ENCODE measurements around the gene WDR91.
A peak's percentile ranks its signal among the peaks of the same experiment; 100 is the strongest.
"Not testable (repeated sequence)": the region's sequence is repeated elsewhere in the genome, so short reads cannot be mapped to it uniquely, and the experiment has no call there.

WDR91 gene

DNA sequence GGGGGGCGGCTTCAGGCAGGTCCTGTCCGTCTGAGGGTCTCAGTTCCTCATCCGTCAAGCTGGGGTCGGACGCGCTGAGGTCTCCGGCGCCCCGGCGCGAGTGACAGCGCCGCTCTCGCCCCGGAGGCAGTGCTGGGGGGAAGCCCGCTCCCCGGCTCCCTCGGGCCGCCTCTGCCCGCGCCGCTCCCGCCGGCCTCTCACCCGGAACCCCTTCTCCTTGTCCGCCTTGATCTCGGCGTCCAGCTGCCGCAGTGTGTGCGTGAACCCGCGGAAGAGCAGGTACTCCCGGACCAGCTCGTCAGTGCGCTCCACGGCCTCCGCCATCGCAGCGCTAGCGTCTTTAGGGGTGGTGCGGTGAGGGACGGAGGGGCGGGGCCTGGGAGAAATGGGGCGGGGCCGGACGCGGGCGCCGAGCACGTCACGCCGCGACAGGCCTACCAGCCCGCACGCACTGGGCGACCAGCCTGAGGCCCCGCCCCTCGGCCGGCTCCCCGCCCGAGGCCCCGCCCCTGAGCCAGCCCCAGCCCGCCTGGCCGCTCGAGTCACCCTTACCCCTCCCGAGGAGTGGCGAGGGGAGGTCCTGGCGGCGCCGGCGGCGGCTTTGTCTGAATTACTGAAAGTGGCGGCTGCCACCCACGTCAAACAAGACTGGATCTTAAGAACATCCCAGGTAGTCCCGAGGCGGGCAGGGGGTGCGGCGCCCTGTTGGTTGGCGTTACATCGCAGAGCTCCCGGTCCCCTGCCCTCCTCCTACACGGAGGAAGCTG is at the start of gene WDR91:
Gene WDR91, minus strand, starts transcription at position 348 of the 767 bp plus-strand sequence. Its CDS starts 24 bp downstream, at position 324.
- DNase-seq, result peak; percentile 88 to 96 (median 95)

DNA sequence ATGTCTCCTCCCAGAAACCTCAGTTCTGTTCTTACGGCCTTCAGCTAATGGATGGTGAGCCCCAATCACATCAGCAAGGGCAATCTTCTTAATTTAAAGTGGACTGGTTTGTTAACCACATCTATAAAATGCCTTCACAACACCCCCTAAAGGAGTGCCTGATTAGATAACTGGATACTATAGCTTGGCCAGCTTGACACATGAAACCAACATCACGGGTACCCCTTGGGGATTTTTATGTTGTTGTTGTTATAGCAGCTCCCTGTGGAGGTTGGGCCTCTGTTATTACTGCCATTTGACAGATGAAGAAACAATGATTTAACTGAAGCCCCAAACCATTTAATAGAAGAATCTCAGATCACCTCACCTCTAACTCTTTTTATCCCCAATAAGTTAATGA is 49.1 kb upstream of the WDR91 start:
- DNase-seq, result no peak

- no peak for DNase-seq
Observed at GRCh38 chr7:135259702-135260101, 48.4 kb upstream of the WDR91 start.

- no peak for DNase-seq
Observed at GRCh38 chr7:135258585-135258984, 47.3 kb upstream of the WDR91 start.

DNA sequence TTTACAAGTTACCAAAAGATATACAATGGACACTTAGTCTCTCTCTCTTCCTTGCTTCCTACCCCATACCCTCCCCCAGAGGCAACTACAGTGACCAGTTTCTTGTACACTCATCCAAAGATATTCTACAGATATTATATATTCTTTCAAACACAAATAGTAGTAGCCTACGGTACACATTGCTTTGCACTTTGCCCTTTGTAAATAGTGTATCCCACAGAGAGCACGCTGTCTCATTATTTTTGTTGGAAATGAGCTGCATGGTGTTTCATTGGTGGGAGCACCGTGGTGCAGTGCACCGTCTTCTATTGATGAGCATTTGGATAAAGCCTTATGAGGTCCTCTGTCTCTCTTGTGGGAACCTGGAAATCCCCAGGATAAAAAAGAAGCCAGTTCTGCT is 46.5 kb upstream of the WDR91 start:
- no peak for DNase-seq

DNA sequence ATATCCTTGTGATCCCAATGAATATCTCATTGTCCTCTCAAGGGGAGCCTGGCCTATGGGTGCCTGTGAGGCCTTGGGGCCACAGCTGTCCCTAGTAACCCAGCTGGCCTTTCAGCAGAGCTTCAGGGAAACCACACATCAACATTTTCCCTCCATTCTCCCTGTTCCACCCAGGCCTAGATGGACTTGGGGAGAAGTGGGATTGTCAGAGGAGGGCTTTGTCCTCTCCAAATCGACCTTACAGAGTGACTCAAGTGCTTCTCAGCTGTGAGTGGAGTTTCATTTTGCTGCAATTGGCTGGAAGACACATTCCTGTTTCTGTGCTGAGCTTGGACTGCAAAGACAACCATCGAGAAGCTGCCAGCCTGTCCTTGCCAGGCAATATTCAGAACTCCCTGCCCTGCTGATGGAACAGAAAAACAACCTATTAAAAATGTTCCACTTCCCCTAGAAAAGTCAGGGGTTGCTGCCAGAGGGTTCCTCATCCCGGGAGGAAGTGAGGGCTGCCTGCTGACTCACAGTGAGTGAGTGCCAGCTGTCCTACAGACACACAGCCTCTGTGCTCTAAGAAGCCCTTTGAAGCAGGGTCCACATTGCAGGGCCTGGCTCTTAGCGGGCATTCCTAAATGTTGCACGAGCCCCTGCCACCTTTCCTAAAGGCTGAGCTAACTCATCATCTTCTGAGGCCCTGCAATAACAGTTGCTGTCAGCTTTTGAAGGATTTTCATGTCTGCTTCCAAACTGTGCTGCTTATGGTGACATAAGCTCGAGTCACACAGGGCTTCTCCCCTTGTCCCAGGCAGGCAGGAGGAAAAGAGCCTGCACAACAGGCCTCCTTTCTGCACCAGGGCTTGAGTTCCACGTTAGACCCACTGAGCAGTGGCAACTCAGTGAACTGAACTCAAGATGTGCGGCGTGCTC is 42.8 kb upstream of the WDR91 start:
- no peak for DNase-seq

GRCh38 chr7:135251496-135252391 is 40.4 kb upstream of the WDR91 start:
- no peak for DNase-seq

GRCh38 chr7:135248546-135248945 is 37.2 kb upstream of the WDR91 start:
- DNase-seq, result no peak

GRCh38 chr7:135247746-135248471 is 36.6 kb upstream of the WDR91 start:
- no peak for DNase-seq

DNA sequence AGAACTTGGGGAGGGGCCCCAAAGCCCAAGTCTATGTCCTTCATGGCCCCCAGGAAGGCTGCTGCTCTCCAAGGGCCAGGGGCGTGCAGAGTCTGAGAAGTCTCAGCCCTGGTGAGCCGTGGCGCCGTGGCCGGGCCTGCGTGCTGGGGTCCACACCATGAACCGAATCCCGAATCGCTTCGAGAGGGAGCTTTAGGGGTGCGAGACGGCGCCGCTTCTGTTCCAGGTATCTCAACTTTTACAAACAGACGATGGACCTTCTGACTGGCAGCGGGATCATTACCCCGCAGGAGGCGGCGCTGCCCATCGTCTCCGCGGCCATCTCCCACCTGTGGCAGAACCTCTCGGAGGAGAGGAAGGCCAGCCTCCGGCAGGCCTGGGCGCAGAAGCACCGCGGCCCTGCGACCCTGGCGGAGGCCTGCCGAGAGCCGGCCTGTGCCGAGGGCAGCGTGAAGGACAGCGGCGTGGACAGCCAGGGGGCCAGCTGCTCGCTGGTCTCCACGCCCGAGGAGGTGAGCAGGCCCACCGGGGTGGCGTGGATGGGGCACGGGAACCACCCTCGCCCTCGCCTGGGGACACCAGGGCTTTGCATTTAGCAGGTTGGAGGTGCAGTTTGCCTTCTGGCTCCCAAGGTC is 35.0 kb upstream of the WDR91 start:
- DNase-seq, result no peak

GRCh38 chr7:135245226-135246190 is 34.2 kb upstream of the WDR91 start:
- no peak for DNase-seq

DNA sequence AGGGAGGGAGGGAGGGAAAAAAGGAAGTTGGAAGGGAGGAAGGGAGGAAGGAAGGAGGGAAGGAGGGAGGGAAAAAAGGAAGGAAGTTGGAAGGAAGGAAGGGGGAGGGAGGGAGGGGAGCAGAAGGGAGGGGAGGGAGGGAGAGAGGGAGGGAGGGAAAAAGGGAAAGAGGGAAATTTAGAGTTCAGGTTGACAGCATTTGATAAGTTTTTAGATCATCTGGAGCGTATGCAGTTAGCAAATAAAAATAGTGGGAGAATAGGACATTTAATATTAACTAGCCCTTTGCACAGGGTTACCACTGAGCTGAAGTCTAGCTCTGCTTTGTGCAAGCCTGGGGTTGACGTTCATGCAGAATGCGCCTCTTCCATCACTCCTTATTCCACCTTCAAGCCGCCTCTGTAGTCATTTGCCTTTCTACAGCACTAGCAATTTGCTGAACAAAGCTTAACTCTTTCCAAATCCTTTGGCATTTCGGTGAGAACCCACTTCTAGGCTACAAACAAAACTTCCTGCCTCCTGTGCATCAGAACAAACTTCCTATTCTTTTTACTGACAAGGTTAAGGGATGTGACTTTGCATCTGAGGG is 30.9 kb upstream of the WDR91 start:
- no peak for DNase-seq

DNA sequence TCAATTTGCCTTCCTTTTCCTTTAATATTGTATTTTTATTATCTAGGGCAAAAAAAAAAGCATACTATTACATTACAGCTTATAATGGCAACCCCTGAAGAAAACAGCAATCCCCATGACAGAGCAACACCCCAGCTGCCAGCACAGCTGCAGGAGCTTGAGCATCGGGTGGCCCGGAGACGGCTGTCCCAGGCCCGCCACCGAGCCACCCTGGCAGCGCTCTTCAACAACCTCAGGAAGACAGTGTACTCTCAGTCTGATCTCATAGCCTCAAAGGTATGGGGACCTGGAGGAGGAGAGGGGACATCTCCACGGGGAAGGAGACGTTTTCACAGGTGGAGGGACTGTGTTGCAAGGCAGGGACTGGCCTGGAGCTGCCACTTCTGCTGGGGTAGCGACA is 29.1 kb upstream of the WDR91 start:
- DNase-seq, result no peak

DNA sequence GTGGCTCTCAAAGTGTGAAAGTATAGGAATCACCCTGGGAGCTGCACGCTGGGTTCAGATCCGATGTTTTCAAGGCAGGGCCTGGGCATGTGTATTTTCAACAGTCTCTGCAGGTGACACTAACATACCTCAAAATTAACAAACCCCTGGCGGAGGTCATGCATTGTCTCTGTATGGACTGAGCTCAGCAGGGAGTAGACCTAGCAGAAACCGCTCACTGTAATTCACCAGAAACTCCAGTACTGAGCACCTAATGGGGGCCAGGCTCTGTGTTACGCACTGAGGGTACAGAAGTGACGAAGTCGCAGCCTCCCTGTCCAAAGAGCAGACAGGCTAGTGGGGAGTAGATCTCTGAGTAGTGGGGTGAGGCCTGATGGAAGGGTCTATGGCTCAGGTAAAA is 27.9 kb upstream of the WDR91 start:
- no peak for DNase-seq

DNA sequence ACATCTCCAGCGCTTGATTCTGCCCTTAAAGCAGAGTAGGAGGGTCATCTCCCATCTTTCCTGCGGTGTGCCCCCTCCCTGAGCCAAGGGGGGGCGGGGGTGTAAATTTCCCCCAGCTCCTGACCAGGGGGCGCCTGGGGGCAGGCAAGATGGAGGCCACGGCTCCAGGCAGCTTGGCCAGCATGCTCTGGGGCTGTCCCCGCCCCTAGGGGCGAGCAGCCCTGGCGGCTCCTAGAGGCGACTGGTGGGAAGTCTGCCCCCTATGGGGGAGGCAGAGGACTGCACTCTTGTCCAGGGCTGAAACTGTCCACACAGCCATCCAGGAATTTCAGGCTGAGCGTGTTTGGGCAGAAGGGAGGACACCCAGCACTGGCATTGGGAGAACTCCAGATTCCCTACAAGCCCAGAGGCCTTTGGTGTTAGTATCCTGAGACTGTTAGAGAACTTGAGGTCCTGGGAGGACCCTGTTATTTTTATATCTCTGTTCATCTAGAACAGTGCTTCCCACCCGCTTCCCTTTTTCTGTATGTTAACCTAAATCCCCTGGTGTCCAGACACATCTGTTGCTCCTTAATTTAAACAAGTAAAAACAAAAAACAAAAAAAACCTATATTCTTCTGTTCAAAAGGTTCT is 26.9 kb upstream of the WDR91 start:
- no peak for DNase-seq

DNA sequence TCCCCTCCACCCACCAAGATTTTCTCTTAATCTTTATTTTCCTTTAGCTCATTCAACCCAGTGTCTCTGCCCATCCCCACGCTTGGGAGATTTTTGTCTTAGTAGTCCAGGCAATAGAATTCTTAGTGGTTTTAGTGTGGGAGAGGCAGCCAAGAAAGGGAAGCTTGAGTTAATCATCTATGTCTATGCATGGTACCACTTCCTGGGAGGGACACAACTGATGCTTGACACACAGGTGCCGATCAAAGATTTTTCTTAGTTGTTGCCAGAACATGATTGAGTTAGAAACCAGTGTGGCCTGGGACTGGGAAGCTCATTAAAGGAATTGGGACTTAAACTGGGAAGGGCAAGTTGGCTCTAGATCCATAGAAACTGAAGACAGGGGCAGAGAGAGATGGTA is 25.4 kb upstream of the WDR91 start:
- no peak for DNase-seq

GRCh38 chr7:135235841-135236240 is 24.5 kb upstream of the WDR91 start:
- DNase-seq, result no peak

DNA sequence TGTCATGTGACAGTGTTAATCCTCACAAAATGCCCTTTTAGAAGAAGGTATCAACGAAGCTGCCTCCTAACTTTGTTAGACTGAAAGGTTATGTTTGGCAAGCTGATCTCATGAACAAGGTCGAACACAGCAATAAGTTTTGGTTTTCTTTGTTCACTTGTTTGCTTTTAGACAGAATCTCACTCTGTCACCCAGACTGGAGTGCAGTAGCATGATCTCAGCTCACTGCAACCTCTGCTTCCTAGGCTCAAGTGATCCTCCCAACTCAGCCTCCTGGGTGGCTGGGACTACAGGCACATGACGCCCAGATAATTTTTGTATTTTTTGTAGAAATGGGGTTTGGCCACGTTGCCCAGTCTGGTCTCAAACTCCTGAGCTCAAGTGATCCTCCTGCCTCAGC is 23.4 kb upstream of the WDR91 start:
- DNase-seq, result no peak

DNA sequence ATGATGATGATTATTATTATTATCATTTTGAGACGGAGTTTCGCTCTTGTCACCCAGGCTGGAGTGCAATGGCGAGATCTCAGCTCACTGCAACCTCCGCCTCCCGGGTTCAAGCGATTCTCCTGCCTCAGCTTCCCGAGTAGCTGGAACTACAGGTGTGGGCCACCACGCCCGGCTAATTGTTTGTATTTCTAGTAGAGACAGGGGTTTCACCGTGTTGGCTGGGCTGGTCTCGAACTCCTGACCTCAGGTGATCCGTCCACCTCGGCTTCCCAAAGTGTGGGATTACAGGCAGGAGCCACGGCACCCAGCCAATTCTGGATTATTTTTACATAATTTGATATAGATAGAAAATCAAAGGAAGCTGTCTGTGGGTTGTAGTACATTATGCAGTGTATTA is 22.8 kb upstream of the WDR91 start:
- not testable (repeated sequence) for DNase-seq

GRCh38 chr7:135233570-135233969 is 22.2 kb upstream of the WDR91 start, which contains the start of gene STRA8:
Gene STRA8, plus strand, starts transcription at chr7:135233838. Its CDS starts 6,687 bp downstream, at chr7:135240525.
- DNase-seq, result no peak
